Breast epithelium (tissue), 4 donors: ENCODE data around the gene TNC. TPM values are rescaled to one million over a fixed set of nuclear protein-coding genes. Genes with fewer than 3 reads are reported as not detected.

ENCODE experiments used
- DNase-seq, 2 donors: peaks; one replicate each; pipeline ENCODE4 v3.0.0-alpha.2; 2019; ENCODE audit warnings: low spot score in 2 of 2
- H3K27ac ChIP-seq, 2 donors: fragments of 200-600 bp; sonication (generic) in 1 of 2; one replicate each; pipeline ENCODE4 v1.5.1; 2016 to 2019; ENCODE audit warnings: mild to moderate bottlenecking in 1 of 2
- H3K27me3 ChIP-seq, 2 donors: fragments of 200-600 bp; sonication (generic) in 1 of 2; one replicate each; pipeline versions ENCODE4 v1.5.1 to v1.6.0; 2017 to 2019; ENCODE audit warnings: control low read depth in 1 of 2, mild to moderate bottlenecking in 1 of 2
- H3K36me3 ChIP-seq: fragments of 200-600 bp; one replicate; pipeline ENCODE4 v1.5.1; 2019
- H3K4me1 ChIP-seq, 2 donors: fragments of 200-600 bp; sonication (generic); one replicate each; pipeline ENCODE4 v1.5.1; 2016 to 2019; ENCODE audit warnings: control low read depth in 1 of 2
- H3K4me3 ChIP-seq, 3 donors: fragments of 200-600 bp; sonication (generic); 1 replicate in 2 of 3; 2 replicates in 1 of 3; pipeline ENCODE4 v1.5.1; 2016 to 2019; ENCODE audit warnings: mild to moderate bottlenecking in 3 of 3, moderate library complexity in 2 of 3
- H3K9me3 ChIP-seq, 2 donors: fragments of 200-600 bp; sonication (generic) in 1 of 2; one replicate each; pipeline ENCODE4 v1.5.1; 2016 to 2019; ENCODE audit warnings: control low read depth in 1 of 2
- CTCF ChIP-seq, 3 donors: fragments of 450-650 bp; IDR thresholded peaks; one replicate each; pipeline ENCODE4 v1.5.1; 2016 to 2017; ENCODE audit warnings: antibody characterized with exemption in 3 of 3, mild to moderate bottlenecking in 3 of 3, moderate library complexity in 3 of 3
- POLR2A ChIP-seq: fragments of 450-650 bp; IDR thresholded peaks from one replicate; pipeline ENCODE4 v1.6.1; 2016; ENCODE audit warnings: antibody characterized with exemption, mild to moderate bottlenecking, moderate library complexity
- POLR2AphosphoS5 ChIP-seq, 3 donors: sonication (generic); formaldehyde crosslinking; IDR thresholded peaks; one replicate each; pipeline ENCODE4 v1.6.1; 2017; ENCODE audit warnings: antibody characterized with exemption in 3 of 3
- intact Hi-C: fragments of 100-400 bp; cut with DNase I; formaldehyde crosslinking; loops from one replicate; pipeline ENCODE4 v1.15.1; 2023; ENCODE audit warnings: low total_unique reads
- total RNA-seq, 3 donors: library from RNA; depleted of rRNA; stranded (reverse); fragments of >200 nt; gene quantifications; one replicate each; pipeline ENCODE4 v1.1.0, GENCODE V29; 2016

Gene TNC
- total RNA-seq, 3 donors from 2014 or later: 2.4 to 58.0 (median 44.6) TPM

DNA sequence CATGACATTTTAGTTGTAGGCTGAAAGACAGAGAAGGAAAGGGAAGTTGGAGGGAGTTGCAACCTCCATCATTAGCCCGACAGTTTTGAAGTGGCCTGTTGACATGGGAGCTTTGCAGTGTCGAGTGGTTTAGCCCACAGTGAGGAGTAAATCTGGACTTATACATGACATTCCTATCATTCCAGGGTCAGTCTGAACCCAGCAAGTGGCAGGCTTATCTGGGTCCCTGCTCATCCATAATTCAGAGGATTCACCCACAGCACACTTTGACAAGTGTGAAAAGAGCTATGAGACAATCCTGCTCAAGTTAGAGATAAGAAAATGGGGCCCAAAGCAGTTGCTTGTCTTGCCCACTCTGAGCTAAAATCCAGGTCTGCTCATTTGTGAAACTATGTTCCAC lies 8.4 kb upstream of the TNC start:
- Histone ChIP-seq H3K27ac (no peak overlapping the region), H3K36me3 (no peaks in the 10 kb centered on the region), H3K4me1 (no peaks in the 10 kb centered on the region), H3K27me3 (no peaks in the 10 kb centered on the region), H3K4me3 (no peak overlapping the region), H3K9me3 (peaks cover 0 to 6% of the 10 kb centered on the region in 2 donors)
- intact Hi-C loops: no loop called here
- TF ChIP-seq POLR2AphosphoS5 (IDR thresholded peaks at IDR 0.05) (no peak), POLR2A (no peak), CTCF (IDR thresholded peaks at IDR 0.05) (no peak)
- no peak for DNase-seq

GRCh38 chr9:115122937-115123336 lies 5.0 kb upstream of the TNC start:
- H3K9me3 ChIP-seq: peaks cover 0 to 6% of the 10 kb centered on the region in 2 donors
- no peaks in the 10 kb centered on the region for H3K4me1 ChIP-seq
- H3K36me3 ChIP-seq: no peaks in the 10 kb centered on the region
- H3K4me3 ChIP-seq: no peak overlapping the region
- TF ChIP-seq POLR2A: no peak
- no peak for TF ChIP-seq CTCF (IDR thresholded peaks at IDR 0.05)
- no peak for TF ChIP-seq POLR2AphosphoS5 (IDR thresholded peaks at IDR 0.05)
- DNase-seq: no peak
- intact Hi-C loops: no loop called here
- H3K27me3 ChIP-seq: no peaks in the 10 kb centered on the region
- no peak overlapping the region for H3K27ac ChIP-seq

- H3K36me3 ChIP-seq: no peaks in the 10 kb centered on the region
- intact Hi-C loops: no loop called here
- no peak overlapping the region for H3K4me3 ChIP-seq
- peak overlapping the region in 1 of 2 donors; percentile 6 for H3K27ac ChIP-seq
- no peaks in the 10 kb centered on the region for H3K27me3 ChIP-seq
- peaks cover 0 to 6% of the 10 kb centered on the region in 2 donors for H3K9me3 ChIP-seq
- H3K4me1 ChIP-seq: no peaks in the 10 kb centered on the region
- DNase-seq: no peak
- TF ChIP-seq POLR2A (no peak), POLR2AphosphoS5 (IDR thresholded peaks at IDR 0.05) (no peak), CTCF (IDR thresholded peaks at IDR 0.05) (no peak)
These were observed 3.2 kb upstream of the TNC start for GRCh38 chr9:115121181-115121580.

- no peak for TF ChIP-seq POLR2A
- TF ChIP-seq CTCF (IDR thresholded peaks at IDR 0.05): no peak
- TF ChIP-seq POLR2AphosphoS5 (IDR thresholded peaks at IDR 0.05): no peak
- intact Hi-C loops: no loop called here
- peak overlapping the region; percentile 26 to 62 (median 47) for H3K4me3 ChIP-seq
- H3K9me3 ChIP-seq: no peaks in the 10 kb centered on the region
- H3K27ac ChIP-seq: peak overlapping the region in 1 of 2 donors; percentile 64
- peak; percentile 54 to 65 for DNase-seq
- H3K4me1 ChIP-seq: no peaks in the 10 kb centered on the region
- H3K27me3 ChIP-seq: no peaks in the 10 kb centered on the region
- H3K36me3 ChIP-seq: no peaks in the 10 kb centered on the region
These were observed 892 bp upstream of the TNC start for GRCh38 chr9:115118879-115119218.

GRCh38 chr9:115116421-115117284 lies 1.3 kb downstream of the TNC start:
- Histone ChIP-seq H3K27ac (peak overlapping the region; percentile 46 to 49), H3K4me1 (no peaks in the 10 kb centered on the region)

More at GRCh38 chr9:115116421-115117284, 1.3 kb downstream of the TNC start:
- Histone ChIP-seq H3K27me3 (no peaks in the 10 kb centered on the region), H3K4me3 (peak overlapping the region; percentile 26 to 62 (median 47)), H3K36me3 (no peaks in the 10 kb centered on the region), H3K9me3 (no peaks in the 10 kb centered on the region)
- TF ChIP-seq CTCF (IDR thresholded peaks at IDR 0.05) (no peak), POLR2A (no peak), POLR2AphosphoS5 (IDR thresholded peaks at IDR 0.05) (no peak)
- intact Hi-C loops: no loop called here
- DNase-seq: peak in 1 of 2 donors; percentile 42
